ENCODE measurements around the gene SLC4A8. TPM values are rescaled to one million over a fixed set of nuclear protein-coding genes. Genes with fewer than 3 reads are reported as not detected.

Gene SLC4A8
- total RNA-seq, 1 experiment from 2014 or later: 26.3 TPM

GRCh38 chr12:51471111-51471864 is 46.7 kb downstream of the SLC4A8 start:
- Histone ChIP-seq H3T11ph (ENCODE audit: low read length) (no peak overlapping the region), H4K8ac (replicated peaks; ENCODE audit: insufficient read length, low read depth, low read length) (no peak overlapping the region), H3K4ac (ENCODE audit: low read depth, low read length) (no peak overlapping the region), H2BK15ac (ENCODE audit: low read depth, low read length) (no peak overlapping the region), H3K56ac (ENCODE audit: insufficient read length, low read depth, low read length) (no peak overlapping the region), H3K27me3 (ENCODE audit: insufficient read depth, low read length) (no peaks in the 10 kb centered on the region), H3K18ac (ENCODE audit: insufficient read length, low read depth, low read length) (no peak overlapping the region), H3K79me1 (ENCODE audit: insufficient read depth, low read depth, low read length, poor library complexity, severe bottlenecking) (no peaks in the 10 kb centered on the region), H3K79me2 (ENCODE audit: insufficient read depth, low read length) (no peaks in the 10 kb centered on the region), H3K9me3 (ENCODE audit: control insufficient read depth, low read depth, low read length) (no peaks in the 10 kb centered on the region), H4K91ac (ENCODE audit: insufficient read length, low read depth, low read length) (no peak overlapping the region), H2BK12ac (ENCODE audit: insufficient read length, low read depth, low read length) (no peak overlapping the region), H2BK120ac (ENCODE audit: low read depth, low read length, poor library complexity, severe bottlenecking) (no peak overlapping the region), H3K27ac (ENCODE audit: insufficient read length, low read depth, low read length) (no peak overlapping the region), H3K4me1 (ENCODE audit: insufficient read depth, low read length) (no peaks in the 10 kb centered on the region), H3K4me2 (ENCODE audit: insufficient read depth, insufficient read length, low read length) (no peak overlapping the region), H3K23me2 (ENCODE audit: insufficient read length, low read depth, low read length, poor library complexity, severe bottlenecking) (no peaks in the 10 kb centered on the region), H4K5ac (ENCODE audit: insufficient read length, low read depth, low read length) (no peak overlapping the region), H2BK20ac (ENCODE audit: low read depth, low read length, poor library complexity, severe bottlenecking) (no peak overlapping the region), H4K20me1 (ENCODE audit: control insufficient read depth, insufficient read depth, insufficient read length) (no peaks in the 10 kb centered on the region), H2AFZ (ENCODE audit: low read length) (no peak overlapping the region), H3K14ac (ENCODE audit: insufficient read depth, low read length) (no peak overlapping the region), H2BK5ac (ENCODE audit: insufficient read length, low read length) (no peak overlapping the region), H2AK5ac (ENCODE audit: insufficient read length, low read length) (no peak overlapping the region), H3K9ac (ENCODE audit: extremely low read depth, insufficient read length, low read length) (no peak overlapping the region), H3K23ac (ENCODE audit: insufficient read length, low read depth, low read length) (no peak overlapping the region)
- no peak overlapping the region for H3K27ac Mint-ChIP-seq
- H3K4me1 Mint-ChIP-seq: no peaks in the 10 kb centered on the region
- no peaks in the 10 kb centered on the region for H3K9me3 Mint-ChIP-seq
- WGBS (ENCODE audit: extremely low coverage, insufficient read length, low lambda C conversion rate): no CpG with 5 or more reads among the region's 7 CpGs
- H3K4me3 Mint-ChIP-seq: no peak overlapping the region
- no peak for TF ChIP-seq CTCF (conservative IDR thresholded peaks at IDR 0.05)
- no peak for DNase-seq
- peaks cover 0 to 58% (median 39%) of the 10 kb centered on the region in 3 experiments; a peak in 6 of 7 replicates for H3K36me3 Mint-ChIP-seq (ENCODE audit: insufficient read depth in 1 of 3, low read depth in 3 of 3)
- H3K27me3 Mint-ChIP-seq (ENCODE audit: low read depth): no peaks in the 10 kb centered on the region

All from H9 (cell line).